SK-MEL-5 (cell line): ENCODE data around the gene ACVRL1. TPM values are rescaled to one million over a fixed set of nuclear protein-coding genes. Genes with fewer than 3 reads are reported as not detected.
"Not testable (repeated sequence)": the region's sequence is repeated elsewhere in the genome, so short reads cannot be mapped to it uniquely, and the experiment has no call there.

Experiments used
- DNase-seq: peaks from one replicate; pipeline ENCODE4 v3.0.0-alpha.2; 2016; ENCODE audit warnings: low read depth, low spot score
- in situ Hi-C: cut with HindIII; loops from 2 replicates; pipeline ENCODE4 v1.10.0; 2016; ENCODE audit warnings: low sequenced_read_pairs, high pct_unique_total_duplicates, low pct_unique_long_range_greater_than_20kb
- total RNA-seq: library from RNA; depleted of rRNA; stranded (reverse); fragments of >200 nt; shearing (Covaris generic); gene quantifications from 2 replicates; pipeline ENCODE4 v1.2.3, GENCODE V29; 2014

ACVRL1 gene
- total RNA-seq, 1 experiment from 2014 or later: not detected

GRCh38 chr12:51871918-51872688 lies 35.2 kb upstream of the ACVRL1 start:
- no peak for DNase-seq
- in situ Hi-C loops: no loop called here

- in situ Hi-C loops: no loop called here
- no peak for DNase-seq
These were observed 34.7 kb upstream of the ACVRL1 start for GRCh38 chr12:51872689-51872981.

DNA sequence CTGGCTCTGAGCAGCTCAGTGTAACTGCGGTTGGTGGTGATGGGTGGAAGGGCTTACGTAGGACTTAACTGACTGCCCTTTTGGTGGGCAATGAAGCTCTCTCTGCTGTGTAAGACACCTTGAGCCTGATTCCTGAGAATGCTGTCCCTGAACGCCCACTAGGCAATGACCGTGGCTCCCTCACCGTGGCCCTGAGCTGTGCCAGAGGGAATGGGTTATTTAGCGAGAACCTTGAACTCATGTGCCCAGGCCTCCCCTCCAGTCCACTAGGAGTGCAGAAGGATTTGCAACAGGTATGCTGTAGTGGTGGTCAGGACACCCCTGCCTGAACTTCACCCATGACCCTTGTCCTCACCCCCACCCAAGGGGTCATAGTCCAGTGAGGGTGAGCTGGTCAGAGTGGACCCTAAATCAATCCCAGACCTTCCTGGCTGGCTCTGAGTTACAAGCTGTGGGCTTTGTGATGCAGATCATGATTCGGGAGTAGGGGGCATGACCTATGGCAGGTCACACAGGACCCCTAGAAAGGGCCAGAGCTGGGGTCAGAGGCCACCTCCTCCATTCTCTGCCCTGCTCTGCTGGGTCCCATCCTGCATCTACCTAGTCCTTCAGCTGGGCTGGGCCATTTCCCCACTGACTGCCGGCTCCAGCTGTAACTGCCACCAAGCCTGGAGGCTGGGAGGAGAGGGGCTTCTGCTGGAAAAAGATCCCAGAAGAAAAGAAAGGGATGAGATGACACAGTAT lies 33.9 kb upstream of the ACVRL1 start:
- in situ Hi-C loops: no loop called here
- no peak for DNase-seq

- in situ Hi-C loops: no loop called here
- no peak for DNase-seq
These were observed 33.3 kb upstream of the ACVRL1 start for GRCh38 chr12:51874000-51874399.

DNA sequence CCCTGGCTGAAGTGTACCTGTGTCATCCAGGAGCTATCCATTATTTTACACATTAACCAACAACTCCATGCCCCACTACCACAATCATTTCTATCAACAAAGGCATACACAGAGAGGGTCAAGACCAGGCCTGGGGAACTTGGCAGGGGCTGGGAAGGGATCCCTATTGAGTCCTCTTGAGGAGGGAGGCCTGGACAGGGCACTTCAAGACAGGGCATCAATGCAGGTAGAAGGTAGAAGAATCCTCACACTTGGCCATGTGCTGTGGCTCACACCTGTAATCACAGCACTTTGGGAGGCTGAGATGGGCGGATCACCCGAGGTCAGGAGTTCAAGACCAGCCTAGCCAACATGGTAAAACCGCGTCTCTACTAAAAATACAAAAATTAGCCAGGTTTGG lies 32.8 kb upstream of the ACVRL1 start:
- DNase-seq: no peak
- in situ Hi-C loops: no loop called here

DNA sequence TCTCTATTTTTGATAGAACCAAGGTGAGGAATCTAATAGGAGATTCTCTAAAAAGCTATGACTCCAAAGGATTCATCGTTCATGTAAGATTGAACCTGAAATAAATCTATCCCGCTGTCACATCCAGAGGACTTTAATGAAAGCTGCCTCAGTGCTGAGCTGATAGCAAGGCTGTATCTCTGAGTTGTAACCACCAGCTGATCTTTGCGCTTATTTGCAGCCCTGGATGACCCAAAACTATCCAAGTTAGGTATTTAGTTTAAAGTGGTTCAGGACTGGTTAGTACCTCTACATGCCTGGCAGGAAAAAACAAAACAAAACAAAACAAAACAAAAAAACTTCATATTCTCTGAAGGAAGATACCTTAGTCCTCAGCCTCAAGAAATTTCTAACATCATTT lies 28.2 kb upstream of the ACVRL1 start:
- in situ Hi-C loops: no loop called here

DNA sequence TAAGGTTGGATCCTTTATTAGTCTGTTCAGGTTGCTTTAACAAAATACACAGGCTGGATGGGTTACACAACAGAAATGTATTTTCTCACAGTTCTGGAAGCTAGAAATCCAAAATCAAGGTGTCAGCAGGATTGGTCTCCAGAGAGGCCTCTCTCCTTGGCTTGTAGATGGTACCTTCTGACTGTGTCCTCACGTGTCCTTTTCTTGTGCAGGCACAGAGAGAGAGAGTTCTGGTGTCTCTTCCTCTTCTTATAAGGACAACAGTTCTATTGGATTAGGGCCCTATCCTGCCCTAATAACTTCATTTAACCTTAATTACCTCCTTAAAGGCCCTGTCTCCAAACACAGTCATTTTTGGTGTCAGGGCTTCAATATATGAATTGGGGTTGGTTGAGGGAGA lies 24.0 kb upstream of the ACVRL1 start:
- in situ Hi-C loops: no loop called here

More for the DNA sequence above, 28.2 kb upstream of the ACVRL1 start:
- DNase-seq: no peak

DNA sequence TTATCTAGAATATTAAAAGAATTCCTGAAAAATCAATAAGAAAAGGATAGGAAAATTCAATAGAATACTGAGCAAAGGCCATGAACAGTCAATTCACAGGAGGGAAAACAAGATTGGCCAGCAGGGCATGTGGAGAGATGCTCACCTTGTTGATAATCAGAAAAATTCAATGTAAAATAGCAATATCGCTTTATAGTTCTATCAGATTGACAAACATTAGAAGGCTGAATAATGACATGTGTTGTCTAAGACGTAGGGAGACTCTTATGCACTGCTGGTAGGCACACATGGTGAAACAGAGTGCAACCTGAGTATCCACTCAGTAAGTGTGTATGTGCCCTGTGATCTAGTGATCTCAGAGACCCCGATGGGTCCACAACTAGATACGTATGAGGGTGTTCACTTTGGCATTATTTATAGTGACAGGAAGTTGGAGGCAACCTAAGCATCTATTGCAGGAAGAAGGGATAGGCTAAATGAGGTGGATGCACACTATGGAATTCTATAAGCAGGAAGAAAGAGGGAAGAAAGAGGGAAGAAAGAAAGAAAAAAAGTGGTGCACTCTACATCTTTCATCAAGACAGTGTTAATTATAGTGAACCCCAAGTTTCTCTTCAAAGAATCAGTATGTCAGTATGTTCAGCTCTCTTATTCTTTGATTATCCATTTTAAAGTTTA lies 23.2 kb upstream of the ACVRL1 start:
- DNase-seq: no peak
- in situ Hi-C loops: no loop called here

More for the DNA sequence above, 24.0 kb upstream of the ACVRL1 start:
- DNase-seq: no peak

GRCh38 chr12:51884676-51885229 lies 22.6 kb upstream of the ACVRL1 start:
- peak; percentile 15 for DNase-seq
- in situ Hi-C loops: no loop called here

DNA sequence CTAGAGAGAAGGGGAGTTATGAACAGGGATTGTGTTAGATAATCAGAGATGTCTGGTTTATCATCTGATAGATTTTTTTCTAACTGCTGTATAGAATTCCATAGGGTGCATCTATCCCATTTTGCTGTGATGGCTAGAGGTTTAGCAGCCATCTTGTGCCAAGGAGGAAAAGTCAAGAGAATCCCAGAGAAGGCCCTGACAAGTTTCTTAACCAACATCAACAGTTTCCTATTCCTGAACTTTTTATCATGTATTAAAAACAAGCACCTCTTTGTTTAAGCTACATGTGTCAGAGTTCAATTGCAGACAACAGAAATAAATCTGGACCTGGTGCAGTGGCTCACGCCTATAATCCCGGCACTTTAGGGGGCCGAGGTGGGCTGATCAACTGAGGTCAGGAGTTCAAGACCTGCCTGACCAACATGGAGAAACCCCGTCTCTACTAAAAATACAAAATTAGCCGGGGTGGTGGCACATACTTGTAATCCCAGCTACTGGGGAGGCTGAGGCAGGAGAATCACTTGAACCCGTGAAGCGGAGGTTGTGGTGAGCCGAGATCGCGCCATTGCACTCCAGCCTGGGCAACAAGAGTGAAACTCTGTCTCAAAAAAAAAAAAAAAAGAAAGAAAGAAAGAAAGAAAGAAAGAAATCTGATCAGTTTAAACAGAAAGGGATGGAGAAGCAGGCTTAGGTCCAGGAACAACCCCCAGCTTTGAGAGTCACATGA lies 21.8 kb upstream of the ACVRL1 start:
- in situ Hi-C loops, DNase-seq: not testable (repeated sequence)

DNA sequence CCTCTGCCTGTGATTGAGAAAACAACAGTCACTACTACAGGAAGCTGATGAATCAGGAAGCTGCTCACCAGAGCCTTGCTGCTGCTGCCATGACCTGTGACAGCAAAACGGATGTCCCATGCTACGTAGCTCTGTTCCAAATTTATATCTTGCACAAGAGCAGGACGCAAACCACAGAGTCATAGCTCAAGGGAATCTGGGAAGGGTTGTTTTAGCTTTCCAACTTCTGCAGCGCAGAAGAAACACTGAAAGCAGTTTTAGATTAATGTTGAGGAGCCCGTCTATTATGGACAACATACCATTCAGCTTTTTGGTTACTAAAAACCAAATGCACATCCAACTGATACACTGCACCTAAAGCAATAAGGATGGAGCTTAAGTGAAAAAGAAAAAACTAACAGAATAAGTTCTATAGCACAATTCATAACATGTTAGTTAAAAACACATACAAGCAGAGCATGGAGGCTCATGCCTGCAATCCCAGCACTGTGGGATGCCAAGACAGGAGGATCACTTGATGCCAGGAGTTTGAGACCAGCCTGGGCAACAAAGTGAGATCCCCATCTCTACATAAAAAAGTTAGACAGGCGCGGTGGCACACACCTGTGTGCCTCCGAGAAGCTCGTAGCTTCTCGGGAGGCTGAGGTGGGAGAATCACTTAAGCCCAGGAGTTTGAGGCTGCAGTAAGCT lies 21.1 kb upstream of the ACVRL1 start:
- peak; percentile 74 for DNase-seq
- in situ Hi-C loops: no loop called here

DNA sequence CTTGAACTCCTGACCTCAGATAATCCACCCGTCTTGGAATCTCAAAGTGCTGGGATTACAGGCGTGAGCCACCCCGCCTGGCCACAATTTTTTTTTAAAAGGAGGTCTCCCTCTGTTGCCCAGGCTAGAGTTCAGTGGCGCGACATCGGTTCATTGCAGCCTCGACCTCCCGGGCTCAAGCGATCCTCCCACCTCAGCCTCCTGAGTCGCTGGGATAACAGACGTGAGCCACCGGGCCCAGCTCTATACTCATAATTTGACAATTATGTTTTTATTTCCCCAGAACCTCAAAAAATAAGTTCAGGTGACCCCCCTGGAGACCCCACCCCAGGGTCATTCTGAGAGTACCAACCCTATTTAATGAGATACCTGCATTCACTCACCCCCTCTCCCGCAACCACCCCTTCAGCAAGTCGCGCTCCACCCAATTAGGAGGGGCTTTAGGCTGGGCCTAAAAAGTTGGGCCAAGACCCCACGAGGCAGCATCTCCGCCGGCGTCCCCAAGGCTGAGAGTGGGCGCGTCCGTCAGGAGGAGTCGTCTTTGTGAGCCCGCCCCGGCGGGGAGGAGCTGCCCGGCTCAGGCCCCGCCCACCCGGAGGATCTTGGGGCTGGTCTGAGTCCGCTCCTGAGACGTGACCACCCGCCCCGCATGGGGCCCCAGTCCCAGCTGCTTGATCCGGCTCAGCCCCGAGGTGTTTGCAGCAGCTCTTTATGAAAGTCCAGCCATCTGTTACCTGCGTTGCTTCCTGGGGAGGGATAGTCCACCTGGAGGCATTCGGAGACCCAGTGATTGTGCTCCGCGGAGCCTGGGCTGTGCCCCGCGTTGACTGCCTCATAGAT lies 19.6 kb upstream of the ACVRL1 start, which contains the start of gene ANKRD33:
Gene ANKRD33, plus strand, starts transcription at position 628 of the 840 bp plus-strand sequence. Its CDS starts 84 bp downstream, at position 712.
- in situ Hi-C loops: no loop called here
- no peak for DNase-seq

GRCh38 chr12:51888316-51889215 lies 18.7 kb upstream of the ACVRL1 start:
- in situ Hi-C loops: no loop called here
- DNase-seq: no peak

GRCh38 chr12:51889216-51890132 lies 17.8 kb upstream of the ACVRL1 start:
- DNase-seq: no peak
- in situ Hi-C loops: no loop called here

GRCh38 chr12:51890133-51890464 lies 17.2 kb upstream of the ACVRL1 start:
- no peak for DNase-seq
- in situ Hi-C loops: no loop called here
